Skeletal muscle cell (primary cell): Measurements from ENCODE around the gene ASTL.

Experiments
- DNase-seq: peaks from one replicate; pipeline ENCODE4 v3.0.0-alpha.2; 2010; ENCODE audit warnings: low read depth
- H3K4me3 ChIP-seq: 2 replicates; pipeline ENCODE4 v1.5.1; 2011; ENCODE audit warnings: low read depth, mild to moderate bottlenecking, control low read depth, low read length, moderate library complexity

The ASTL gene

GRCh38 chr2:96134421-96134820 lies 3.9 kb downstream of the ASTL start:
- no peak overlapping the region for H3K4me3 ChIP-seq
- DNase-seq = no peak

- no peak for DNase-seq
- no peak overlapping the region for H3K4me3 ChIP-seq
Observed at GRCh38 chr2:96131813-96132745, 6.2 kb downstream of the ASTL start.

GRCh38 chr2:96131152-96131812 lies 7.0 kb downstream of the ASTL start:
- no peak overlapping the region for H3K4me3 ChIP-seq
- DNase-seq = no peak

- no peak overlapping the region for H3K4me3 ChIP-seq
Observed at GRCh38 chr2:96130483-96130882, 7.8 kb downstream of the ASTL start.

GRCh38 chr2:96129528-96130120 lies 8.7 kb downstream of the ASTL start:
- H3K4me3 ChIP-seq = no peak overlapping the region
- DNase-seq = no peak

More at GRCh38 chr2:96130483-96130882, 7.8 kb downstream of the ASTL start:
- no peak for DNase-seq

GRCh38 chr2:96128456-96128855 lies 9.8 kb downstream of the ASTL start:
- H3K4me3 ChIP-seq = no peak overlapping the region
- no peak for DNase-seq

GRCh38 chr2:96124406-96125265 lies 13.7 kb downstream of the ASTL start:
- DNase-seq = no peak
- no peak overlapping the region for H3K4me3 ChIP-seq

- no peak overlapping the region for H3K4me3 ChIP-seq
- DNase-seq = no peak
Observed at GRCh38 chr2:96123936-96124335, 14.4 kb downstream of the ASTL start.

- H3K4me3 ChIP-seq = no peak overlapping the region
- no peak for DNase-seq
Observed at GRCh38 chr2:96123290-96123689, 15.0 kb downstream of the ASTL start.

GRCh38 chr2:96122391-96122790 lies 15.9 kb downstream of the ASTL start:
- no peak for DNase-seq
- H3K4me3 ChIP-seq = no peak overlapping the region

GRCh38 chr2:96121414-96121813 lies 16.9 kb downstream of the ASTL start:
- H3K4me3 ChIP-seq = no peak overlapping the region
- DNase-seq = no peak

GRCh38 chr2:96120991-96121390 lies 17.3 kb downstream of the ASTL start:
- H3K4me3 ChIP-seq = no peak overlapping the region
- DNase-seq = no peak

GRCh38 chr2:96120091-96120720 lies 18.1 kb downstream of the ASTL start:
- no peak overlapping the region for H3K4me3 ChIP-seq
- DNase-seq = no peak

GRCh38 chr2:96119389-96119751 lies 18.9 kb downstream of the ASTL start:
- DNase-seq = no peak

GRCh38 chr2:96118698-96119388 lies 19.5 kb downstream of the ASTL start:
- no peak overlapping the region for H3K4me3 ChIP-seq
- DNase-seq = no peak

More at GRCh38 chr2:96119389-96119751, 18.9 kb downstream of the ASTL start:
- H3K4me3 ChIP-seq = no peak overlapping the region

- no peak overlapping the region for H3K4me3 ChIP-seq
- no peak for DNase-seq
Observed at GRCh38 chr2:96117701-96118588, 20.4 kb downstream of the ASTL start.

- DNase-seq = no peak
- peak overlapping the region; percentile 37 for H3K4me3 ChIP-seq
Observed at GRCh38 chr2:96116879-96117533, 21.3 kb downstream of the ASTL start.
